Hepatic stellate cell (primary cell): ENCODE data around the gene MGARP.
"Not testable (repeated sequence)": the region's sequence is repeated elsewhere in the genome, so short reads cannot be mapped to it uniquely, and the experiment has no call there.

Experiments
- DNase-seq: peaks from one replicate; pipeline ENCODE4 v3.0.0; 2011; ENCODE audit warnings: low spot score

Gene MGARP

DNA sequence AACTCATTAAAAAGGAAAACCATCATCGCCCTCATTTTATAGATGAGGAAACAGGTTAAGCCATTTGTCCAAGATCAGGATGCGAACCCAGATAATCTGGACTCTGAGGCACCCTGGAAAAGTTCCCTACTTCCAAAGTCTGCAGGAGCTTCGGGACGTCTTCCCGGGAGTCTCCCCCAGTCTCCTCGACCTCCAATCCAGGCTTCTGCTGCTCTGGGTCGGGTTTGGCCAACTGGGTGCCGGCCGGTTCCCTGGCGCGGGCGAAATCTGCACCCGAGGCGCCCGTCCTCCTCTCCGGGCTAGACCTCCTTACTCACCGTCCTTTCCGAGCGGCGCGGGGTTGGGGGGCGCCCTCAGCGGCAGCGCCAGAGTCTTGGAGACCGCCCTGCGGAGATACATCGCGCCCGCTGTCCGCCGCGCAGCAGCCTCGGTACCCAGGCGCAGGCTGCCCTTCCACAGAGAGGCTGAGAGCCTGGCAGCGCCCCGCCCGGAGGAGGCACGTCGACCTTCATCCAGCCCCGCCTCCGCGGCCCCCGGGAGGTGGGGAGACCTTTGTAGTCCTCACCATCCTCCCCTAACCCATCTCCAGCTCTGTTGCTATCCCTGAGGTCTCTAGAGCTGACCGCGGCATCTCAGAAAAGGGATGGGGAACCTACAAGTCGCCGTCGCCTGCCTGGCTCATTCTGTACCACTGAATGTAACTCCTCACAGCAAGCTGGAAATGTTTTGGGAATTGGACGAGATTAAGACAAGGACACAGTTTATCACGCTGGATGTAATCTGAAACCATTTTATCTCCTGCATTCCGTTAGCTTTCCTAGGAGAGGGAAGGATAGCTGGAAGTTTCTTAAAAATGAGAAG is at the start of gene MGARP:
TSS of gene MGARP (minus strand) at position 466 of the 861 bp plus-strand sequence. CDS start at position 399, 67 bp downstream.
- peak; percentile 13 for DNase-seq

DNA sequence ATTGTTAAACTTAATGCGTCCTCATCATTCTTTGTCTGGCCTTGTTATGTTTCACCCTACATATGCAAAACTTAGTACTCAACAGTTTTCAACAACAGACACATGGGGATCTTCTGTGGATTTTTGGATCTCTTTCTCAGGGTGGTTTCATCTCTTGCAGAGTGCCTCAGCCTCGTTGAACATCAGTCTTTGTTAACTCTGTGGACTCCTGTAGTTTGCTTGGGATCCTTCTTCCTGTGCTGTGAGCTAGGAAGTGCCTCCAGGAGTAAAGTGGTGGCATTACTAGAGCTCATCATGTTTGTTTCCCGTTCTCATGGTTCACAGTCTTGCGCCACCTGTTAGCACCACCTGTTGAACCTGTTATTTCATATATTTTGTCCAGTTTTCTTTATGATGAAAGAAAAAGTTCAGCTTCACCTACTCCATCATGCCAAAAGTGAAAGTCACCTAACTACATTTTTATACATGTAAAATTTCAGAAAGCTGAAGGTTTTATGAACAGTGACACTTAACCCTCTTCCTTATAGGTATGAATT is 49.7 kb upstream of the MGARP start:
- no peak for DNase-seq

DNA sequence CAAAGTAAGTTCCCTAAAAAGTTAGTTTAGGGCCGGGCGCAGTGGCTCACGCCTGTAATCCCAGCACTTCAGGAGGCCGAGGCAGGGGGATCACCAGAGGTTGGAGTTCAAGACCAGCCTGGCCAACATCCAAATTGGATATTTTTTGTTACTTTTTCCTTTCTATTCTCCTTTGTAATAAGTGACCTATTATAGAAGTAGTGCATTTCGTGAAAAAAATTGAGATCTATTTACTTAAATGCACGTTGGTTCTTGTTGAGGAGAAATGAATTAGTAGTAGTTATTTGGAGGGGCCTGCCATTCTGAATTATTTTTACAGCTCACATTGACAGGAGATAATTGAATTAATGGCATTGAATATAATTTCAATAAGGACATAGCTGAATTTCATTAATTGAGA is 44.6 kb upstream of the MGARP start:
- DNase-seq = no peak

DNA sequence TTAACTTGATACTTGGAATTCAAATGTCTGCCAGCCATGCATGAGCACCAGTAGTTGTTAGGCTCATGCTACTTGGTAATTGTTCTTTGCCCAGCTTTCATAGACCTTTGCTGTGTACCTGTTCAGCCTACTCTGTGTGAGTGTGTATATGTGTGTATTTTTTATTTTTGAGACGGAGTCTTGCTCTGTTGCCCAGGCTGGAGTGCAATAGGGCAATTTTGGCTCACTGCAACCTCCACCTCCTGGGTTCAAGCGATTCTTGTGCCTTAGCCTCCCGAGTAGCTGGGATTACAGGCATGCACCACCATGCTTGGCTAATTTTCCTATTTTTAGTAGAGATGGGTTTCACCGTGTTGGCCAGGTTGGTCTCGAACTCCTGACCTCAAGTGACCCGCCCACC is 42.5 kb upstream of the MGARP start:
- not testable (repeated sequence) for DNase-seq

DNA sequence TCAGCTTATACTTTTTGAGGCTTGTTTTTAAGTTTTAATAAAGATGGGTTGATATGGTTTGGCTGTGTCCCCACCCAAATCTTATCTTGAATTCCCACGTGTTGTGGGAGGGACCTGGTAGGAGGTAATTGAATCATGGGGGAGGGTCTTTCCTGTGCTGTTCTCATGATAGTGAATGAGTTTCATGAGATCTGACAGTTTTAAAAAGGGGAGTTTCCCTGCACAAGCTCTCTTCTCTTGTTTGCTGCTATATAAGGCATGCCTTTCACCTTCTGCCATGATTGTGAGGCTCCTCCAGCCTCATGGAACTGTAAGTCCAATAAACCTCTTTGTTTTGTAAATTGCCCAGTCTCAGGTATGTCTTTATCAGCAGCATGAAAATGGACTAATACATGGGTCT is 42.0 kb upstream of the MGARP start:
- not testable (repeated sequence) for DNase-seq

DNA sequence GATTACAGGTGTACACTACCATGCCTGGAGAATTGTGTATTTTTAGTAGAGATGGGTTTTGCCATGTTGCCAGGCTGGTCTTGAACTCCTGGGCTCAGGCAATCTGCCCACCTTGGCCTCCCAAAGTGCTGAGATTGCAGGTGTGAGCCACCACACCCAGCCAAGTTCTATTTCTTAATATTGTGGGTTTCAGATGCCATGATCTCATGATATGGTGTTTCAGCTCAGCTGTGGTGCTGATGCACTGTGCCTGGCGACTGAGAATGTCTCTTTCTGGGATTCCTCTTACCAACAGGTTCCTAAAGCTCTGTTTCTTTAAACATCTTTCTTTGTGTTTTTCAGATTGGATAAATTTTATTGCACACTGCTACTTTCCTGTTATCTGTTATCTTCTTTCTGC is 39.5 kb upstream of the MGARP start:
- DNase-seq = no peak

DNA sequence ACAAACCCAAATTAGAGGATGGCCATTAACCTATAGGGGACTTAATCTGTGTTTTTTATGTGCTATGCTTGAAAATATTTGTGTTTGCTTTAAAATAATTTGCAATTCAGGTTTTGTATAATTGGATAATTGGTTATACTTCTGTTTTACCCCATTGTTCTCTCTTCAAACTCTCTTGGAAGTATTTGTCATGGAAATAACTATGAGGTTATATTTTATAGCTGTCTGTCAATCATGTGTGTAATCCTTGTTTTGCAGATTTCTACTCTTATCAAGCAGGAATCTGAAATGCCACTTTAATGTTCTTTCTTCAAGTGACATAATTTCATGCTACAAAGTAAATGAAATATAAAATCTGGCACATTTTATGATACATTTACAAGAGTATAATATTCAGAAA is 37.6 kb upstream of the MGARP start:
- no peak for DNase-seq

DNA sequence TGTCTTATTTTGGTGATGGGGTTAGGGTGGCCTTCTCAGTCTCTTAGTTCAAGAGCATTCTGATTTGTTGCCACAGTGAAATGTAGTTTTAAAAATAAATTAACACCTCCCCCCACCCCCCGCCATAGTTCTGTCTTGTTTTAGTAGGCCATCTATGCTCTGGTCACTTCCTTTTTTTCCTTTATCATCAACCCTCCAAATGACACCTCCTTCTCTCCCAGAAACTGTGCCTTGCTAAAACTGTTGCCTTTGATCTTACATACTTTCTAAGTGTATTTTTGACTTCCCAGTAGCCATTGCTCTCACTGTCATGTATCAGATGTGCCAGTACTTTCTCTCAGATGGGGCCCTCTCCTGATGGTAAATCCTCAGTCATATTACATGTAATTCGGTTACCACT is 36.7 kb upstream of the MGARP start:
- DNase-seq = no peak

DNA sequence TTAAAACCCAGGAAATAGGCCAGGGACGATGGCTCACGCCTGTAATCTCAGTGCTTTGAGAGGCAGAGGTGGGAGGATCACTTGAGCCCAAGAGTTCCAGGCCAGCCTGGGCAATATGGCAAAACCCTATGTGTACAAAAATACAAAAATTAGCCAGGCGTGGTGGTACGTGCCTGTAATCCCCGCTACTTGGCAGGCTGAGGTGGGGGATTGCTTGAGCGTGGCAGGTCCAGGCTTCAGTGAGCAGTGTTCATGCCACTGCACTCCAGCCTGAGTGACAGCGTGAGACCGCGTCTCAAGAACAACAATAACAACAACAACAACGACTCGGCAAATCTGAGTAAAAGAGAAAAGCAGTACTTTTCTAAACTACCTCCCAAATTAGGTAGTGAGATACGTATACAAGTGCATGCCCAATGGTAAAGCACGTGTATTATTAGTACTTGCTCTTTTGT is 35.2 kb upstream of the MGARP start:
- no peak for DNase-seq

DNA sequence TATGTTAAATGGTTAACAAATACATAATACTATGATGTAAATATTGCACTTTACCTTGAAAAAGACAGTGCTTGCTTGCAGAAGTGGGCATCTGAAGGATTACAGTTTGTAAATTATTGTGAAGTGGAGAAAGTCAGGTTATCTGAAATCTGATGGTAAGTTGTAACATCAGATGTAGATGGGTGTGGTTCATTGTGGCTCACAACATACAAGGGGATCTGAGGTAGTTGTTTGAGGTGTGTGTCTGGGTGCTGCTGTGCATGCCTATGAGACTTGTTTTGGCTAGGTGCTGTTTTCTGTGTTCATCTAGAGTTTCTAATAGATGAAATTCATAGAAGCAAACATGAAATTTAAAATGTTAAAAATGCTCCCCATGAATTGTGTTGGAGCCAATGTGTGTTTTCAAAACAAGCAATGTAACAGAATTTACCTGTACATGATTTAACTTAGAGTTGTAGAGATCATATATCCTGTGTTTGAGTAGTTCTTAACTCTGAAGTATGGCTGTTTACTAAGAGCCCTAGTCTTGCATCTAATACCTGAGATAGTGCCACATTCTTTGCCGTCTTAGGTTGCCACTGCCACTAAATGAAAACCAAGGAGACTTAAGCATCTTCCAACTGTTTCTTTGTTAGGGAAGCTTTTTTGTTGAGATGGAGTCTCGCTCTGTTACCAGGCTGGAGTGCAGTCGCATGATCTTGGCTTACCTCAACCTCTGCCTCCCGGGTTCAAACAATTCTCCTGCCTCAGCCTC is 34.2 kb upstream of the MGARP start:
- DNase-seq = no peak

DNA sequence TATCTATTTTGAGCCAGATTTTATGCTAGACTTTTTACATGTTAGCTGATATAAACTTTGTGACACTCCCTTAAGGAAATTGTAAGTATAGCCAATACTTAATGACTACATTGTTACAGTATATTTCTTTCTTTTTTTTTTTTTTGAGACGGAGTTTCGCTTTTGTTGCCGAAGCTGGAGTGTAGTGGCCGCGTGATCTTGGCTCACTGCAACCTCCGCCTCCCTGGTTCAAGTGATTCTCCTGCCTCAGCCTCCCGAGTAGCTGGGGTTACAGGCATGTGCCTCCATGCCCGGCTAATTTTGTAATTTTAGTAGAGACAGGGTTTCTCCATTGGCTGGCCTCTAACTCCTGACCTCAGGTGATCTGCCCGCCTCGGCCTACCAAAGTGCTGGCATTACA is 33.4 kb upstream of the MGARP start:
- DNase-seq = not testable (repeated sequence)

DNA sequence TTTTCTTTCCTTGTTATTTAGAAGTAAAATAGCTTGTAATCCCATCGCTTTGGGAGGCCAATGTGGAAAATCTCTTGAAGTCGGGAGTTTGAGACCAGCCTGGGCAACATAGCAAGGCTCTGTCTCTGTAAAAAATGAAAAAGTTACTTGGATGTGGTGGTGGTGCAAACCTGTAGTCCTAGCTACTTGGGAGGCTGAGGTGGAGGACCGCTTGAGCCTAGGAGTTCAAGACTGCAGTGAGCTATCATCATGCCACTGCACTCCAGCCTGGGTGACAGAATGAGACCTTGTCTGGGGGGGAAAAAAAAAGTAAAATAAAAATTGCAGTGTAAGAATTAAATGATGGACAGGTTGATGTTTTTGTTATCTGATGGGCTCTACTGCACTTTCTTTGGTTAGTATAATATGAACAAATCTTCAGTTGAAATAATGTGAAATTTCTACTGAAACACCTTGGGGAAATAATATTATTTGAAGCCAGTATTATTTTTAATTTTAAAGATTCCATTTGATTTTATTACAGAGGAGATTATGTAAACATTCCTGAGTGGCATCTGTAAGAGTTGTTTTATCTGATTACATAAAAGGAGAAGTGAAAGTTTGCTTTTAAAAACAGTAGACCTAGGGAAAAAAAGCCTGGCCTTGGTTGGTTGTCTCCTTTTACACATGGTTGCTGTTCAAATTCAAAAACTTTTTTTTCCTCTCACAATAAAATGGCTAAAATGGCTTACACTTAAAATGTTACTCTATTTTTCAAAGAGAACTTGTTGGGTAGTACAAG is 32.7 kb upstream of the MGARP start:
- no peak for DNase-seq

DNA sequence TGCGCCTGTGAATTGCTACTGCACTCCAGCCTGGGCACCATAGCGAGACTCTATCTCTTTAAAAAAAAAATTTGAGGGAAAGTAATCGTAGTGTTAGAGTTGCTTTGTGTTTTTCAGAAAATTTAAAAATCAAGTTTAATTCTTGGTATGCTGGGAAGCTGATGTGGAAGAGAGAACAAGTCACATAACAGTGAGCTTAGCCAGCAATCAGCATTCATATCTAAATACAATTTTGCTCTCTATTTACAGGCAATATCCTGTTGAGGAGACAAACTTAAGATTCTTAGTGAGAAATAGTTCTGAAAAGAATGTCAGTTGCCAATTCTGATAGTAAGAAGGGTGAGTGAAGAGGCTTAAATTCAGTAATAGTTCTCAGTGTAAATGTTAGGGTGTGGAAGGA is 31.9 kb upstream of the MGARP start:
- no peak for DNase-seq

DNA sequence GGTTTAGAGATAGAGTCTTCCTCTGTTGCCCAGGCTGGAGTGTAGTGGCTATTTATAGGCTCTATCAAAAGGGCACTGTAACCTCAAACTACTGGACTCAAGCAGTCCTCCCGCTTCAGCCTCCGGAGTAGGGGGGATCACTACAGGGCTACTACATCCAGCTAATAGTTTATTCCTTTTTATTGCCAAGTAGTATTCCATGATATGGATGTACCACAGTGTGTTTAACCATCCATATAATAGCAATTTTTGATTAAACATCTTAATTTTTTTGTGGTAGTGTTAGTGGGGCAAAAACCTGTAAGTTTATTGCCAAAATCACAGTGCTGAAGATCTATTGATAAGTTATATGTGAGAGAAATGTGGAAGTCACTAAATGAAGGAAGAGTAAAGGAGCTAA is 24.9 kb upstream of the MGARP start:
- DNase-seq = no peak

DNA sequence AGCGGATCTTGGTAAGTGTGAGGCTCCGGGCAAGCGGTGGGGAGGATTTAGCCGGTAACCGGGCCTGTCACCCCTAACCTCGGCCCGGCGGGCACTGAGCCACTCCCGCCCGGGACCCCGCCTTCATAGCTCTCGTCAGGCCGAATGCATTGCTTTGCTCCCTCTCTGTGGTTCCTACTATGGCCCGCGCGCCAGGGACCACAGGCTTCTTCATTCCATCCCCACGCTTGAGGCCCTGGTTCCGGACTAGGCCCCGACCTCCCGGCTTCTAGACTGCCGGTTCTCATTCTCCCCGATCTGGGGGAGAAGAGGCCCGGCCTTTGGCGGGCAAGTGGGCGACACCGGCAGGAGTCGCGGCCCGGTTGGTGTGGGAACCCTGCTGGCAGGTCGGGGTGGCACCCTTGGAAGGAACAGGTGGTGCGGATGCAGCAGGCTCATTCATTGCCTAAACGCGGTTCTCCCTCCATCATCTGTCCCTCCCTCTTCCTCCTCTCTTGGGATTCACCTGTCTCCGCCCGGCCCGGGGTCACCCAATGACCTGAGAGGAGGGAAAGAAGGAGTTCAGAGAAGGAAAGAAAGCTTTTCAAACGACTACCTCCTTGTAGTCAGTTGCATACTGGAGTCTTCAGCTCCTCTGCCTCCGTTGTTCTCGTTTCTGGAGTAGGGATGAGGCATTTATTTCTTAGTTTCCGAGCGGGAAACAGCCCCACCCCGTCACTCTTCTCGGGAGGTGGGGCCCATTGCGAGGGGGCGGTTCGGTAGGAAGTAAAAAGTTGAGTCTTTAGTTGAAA is 22.0 kb upstream of the MGARP start, which contains the start of gene NDUFC1:
TSS of gene NDUFC1 (minus strand) at position 657 of the 791 bp plus-strand sequence. CDS start 6,679 bp downstream, outside the sequence.
- peak; percentile 70 for DNase-seq

DNA sequence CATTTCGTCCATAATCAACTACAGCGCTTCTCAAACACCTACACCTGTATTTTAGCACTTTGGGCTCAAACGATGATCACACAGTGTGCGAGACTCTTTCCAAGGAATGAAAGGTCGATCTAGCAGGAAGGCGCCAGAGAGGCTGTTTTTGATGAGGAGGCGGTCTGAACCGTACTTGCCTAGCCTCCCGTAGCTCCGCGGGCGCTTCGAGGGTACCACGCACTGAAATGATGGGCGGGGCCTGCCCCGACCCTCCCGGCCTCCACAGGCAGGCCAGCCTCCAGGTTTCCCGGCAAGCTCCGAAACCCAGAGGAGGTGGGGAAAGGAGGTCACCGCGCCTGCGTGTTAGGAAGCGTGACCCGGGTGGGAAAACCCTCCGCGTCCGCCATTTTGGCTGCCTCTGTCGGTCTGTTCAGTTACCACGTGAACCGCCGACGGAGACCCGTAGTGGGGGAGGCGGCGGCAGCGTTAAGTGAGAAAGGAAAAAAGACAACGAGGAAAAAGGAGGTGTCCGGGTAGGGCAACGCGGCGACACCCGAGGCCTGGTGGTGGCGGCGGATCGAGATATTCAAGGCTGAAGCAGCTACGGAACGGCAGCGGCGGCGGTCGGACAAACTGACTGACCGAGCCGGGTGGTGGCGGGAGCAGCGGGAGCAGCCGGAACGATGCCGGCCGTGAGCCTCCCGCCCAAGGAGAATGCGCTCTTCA is 21.2 kb upstream of the MGARP start, which contains the start of gene NAA15:
TSS of gene NAA15 (plus strand) at position 393 of the 708 bp plus-strand sequence. CDS start at position 666, 273 bp downstream.
- DNase-seq = peak; percentile 97

DNA sequence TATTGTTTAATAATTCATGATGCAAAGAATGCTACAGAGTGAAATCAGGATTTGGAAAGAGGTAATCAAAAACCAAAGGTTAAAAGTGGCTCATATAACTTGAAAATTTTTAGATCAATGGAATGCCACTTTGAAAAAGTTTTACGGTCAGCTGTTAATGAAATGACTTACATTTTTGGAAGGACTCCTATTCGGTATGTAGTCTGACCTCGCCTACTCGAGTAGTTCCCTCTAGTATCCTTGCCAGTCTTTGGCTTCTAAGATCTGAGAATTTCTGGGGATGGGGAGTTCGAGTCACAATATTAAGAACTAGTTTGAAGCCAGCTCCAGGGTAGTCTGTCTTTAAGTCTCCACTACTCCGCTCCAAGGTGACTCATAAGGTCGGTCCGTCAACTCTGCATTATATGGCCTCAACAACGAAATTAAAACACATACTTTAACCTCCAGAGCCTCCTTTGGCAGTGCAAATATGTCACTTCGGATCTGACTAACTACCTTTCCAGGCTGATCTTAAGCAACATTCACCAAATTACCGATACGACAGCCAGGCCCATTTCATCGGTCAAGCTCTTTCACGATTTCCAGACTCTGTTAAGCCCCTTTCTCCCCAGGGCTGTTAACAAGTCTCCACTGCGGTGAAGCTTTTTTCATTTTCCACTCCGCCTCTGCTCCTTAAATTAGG is 20.5 kb upstream of the MGARP start:
- no peak for DNase-seq

DNA sequence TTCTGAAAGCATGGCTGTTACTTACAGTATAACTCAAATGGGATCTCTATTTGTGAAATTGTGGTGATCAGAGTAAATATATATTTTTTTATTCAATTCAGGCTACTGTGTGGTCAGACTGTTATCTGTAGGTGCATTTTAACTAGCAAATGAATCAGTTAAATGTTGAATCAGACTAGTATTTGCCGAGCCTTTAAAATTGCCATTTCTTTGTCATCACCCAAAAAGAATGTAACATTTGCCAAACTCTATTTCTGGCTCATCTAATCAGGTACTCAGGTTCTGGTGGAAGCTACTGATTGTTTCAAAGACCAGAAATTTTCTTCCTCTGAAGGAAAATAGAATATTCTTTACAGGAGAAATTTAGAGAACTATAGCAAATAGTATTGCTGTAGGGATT is 19.5 kb upstream of the MGARP start:
- no peak for DNase-seq

DNA sequence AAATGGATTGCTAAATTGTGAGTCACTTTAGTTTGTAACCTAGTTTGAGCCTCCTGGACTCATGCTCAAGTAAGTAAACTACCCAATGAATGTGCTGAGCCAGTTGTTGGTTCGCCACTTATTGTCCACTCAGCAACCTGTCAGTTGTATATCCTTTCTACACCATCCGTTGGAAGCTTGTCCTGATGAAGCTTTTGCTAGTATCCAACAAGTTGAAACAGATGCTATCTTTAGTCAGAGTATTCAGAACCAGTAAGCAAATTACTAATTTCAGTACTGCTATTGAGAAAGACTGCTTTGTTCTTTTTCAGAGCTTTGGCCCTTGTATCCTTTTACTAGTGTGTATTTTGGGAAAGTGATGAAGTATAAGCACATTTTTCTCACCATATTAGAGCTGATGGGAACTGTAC is 17.0 kb upstream of the MGARP start:
- DNase-seq = no peak

DNA sequence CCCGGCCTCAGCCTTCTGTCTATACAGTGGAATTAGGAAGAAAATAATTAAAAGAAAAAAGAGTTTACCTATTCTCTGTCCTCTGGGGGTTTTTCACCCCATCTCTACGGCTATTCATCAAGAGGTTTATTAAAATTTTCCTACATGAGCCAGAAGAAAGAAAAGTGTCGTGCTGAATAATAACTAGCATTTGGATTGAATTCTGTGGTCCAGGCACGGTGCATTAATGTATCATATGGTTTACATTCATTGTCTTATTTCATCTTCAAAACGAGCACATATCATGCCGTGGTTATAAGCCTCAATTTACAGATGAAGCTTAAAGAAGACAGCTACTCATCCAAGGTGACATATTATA is 15.9 kb upstream of the MGARP start:
- DNase-seq = no peak
